Stimulated activated CD4-positive, alpha-beta T cell treated with anti-CD3 and anti-CD28 coated beads, TNF-alpha, amount 100 ng/mL, for 48 hours (primary cell): ENCODE results near the gene ORM1.
A peak's percentile ranks its signal among the peaks of the same experiment; 100 is the strongest.
"Not testable (repeated sequence)": the region's sequence is repeated elsewhere in the genome, so short reads cannot be mapped to it uniquely, and the experiment has no call there.

Experiments
- DNase-seq, 3 donors: peaks; one replicate each; pipeline ENCODE4 v3.0.0-alpha.2; 2020; ENCODE audit warnings: low read depth in 3 of 3

The ORM1 gene

GRCh38 chr9:114304416-114305188 is 18.3 kb upstream of the ORM1 start:
- DNase-seq, result no peak

GRCh38 chr9:114307899-114308267 is 15.0 kb upstream of the ORM1 start:
- DNase-seq, result no peak

GRCh38 chr9:114308361-114308950 is 14.4 kb upstream of the ORM1 start:
- DNase-seq, result no peak

GRCh38 chr9:114309096-114309495 is 13.8 kb upstream of the ORM1 start:
- no peak for DNase-seq

- DNase-seq, result no peak
Measured at GRCh38 chr9:114310471-114311450, 12.1 kb upstream of the ORM1 start.

- DNase-seq, result no peak
Measured at GRCh38 chr9:114311571-114312512, 11.1 kb upstream of the ORM1 start.

GRCh38 chr9:114312513-114312875 is 10.4 kb upstream of the ORM1 start:
- DNase-seq, result no peak

GRCh38 chr9:114313186-114313585 is 9.7 kb upstream of the ORM1 start:
- no peak for DNase-seq

GRCh38 chr9:114314256-114314867 is 8.5 kb upstream of the ORM1 start:
- no peak for DNase-seq

GRCh38 chr9:114314881-114315722 is 7.8 kb upstream of the ORM1 start:
- DNase-seq, result no peak

GRCh38 chr9:114315723-114316363 is 7.1 kb upstream of the ORM1 start:
- DNase-seq, result no peak

- no peak for DNase-seq
Measured at GRCh38 chr9:114316605-114317230, 6.2 kb upstream of the ORM1 start.

GRCh38 chr9:114317665-114318357 is 5.1 kb upstream of the ORM1 start:
- no peak for DNase-seq

GRCh38 chr9:114318416-114318815 is 4.5 kb upstream of the ORM1 start:
- no peak for DNase-seq

- DNase-seq, result no peak
Measured at GRCh38 chr9:114319147-114319546, 3.8 kb upstream of the ORM1 start.

GRCh38 chr9:114320710-114321109 is 2.2 kb upstream of the ORM1 start:
- DNase-seq, result not testable (repeated sequence)

GRCh38 chr9:114321759-114322158 is 1.1 kb upstream of the ORM1 start:
- peak in 2 of 3 donors; percentile 30 to 38 for DNase-seq

- DNase-seq, result not testable (repeated sequence)
Measured at GRCh38 chr9:114322160-114322818, 609 bp upstream of the ORM1 start.
